Stomach (tissue), 9 donors: Measurements from ENCODE around the gene HADHB. TPM values are rescaled to one million over a fixed set of nuclear protein-coding genes. Genes with fewer than 3 reads are reported as not detected.

Source experiments
- DNase-seq, 2 donors: peaks; one replicate each; pipeline versions ENCODE4 v3.0.0 to v3.0.0-alpha.2; 2013 to 2019
- H3K27ac ChIP-seq, 5 donors: fragments of 200-600 bp in 4 of 5; sonication (generic) in 4 of 5; one replicate each; pipeline ENCODE4 v1.5.1; 2013 to 2019; ENCODE audit warnings: mild to moderate bottlenecking in 1 of 5, moderate library complexity in 1 of 5
- H3K27me3 ChIP-seq, 3 donors: fragments of 200-600 bp; sonication (generic); one replicate each; pipeline ENCODE4 v1.5.1; 2017 to 2019; ENCODE audit warnings: mixed run types in 1 of 3
- H3K36me3 ChIP-seq, 4 donors: fragments of 200-600 bp; sonication (generic); 1 replicate in 3 of 4; 2 replicates in 1 of 4; pipeline ENCODE4 v1.5.1; 2016 to 2019
- H3K4me1 ChIP-seq, 4 donors: fragments of 200-600 bp; sonication (generic); one replicate each; pipeline ENCODE4 v1.5.1; 2016 to 2019
- H3K4me3 ChIP-seq, 4 donors: fragments of 200-600 bp; sonication (generic) in 3 of 4; one replicate each; pipeline ENCODE4 v1.5.1; 2016 to 2019; ENCODE audit warnings: mild to moderate bottlenecking in 1 of 4
- H3K9me3 ChIP-seq, 4 donors: fragments of 200-600 bp; sonication (generic); one replicate each; pipeline ENCODE4 v1.5.1; 2016 to 2019
- CTCF ChIP-seq, 7 experiments: fragments of 450-650 bp in 4 of 7; fragments of 200-600 bp in 3 of 7; sonication (generic) in 3 of 7; IDR thresholded peaks; one replicate each; pipeline ENCODE4 v1.5.1; 2016 to 2019; ENCODE audit warnings: antibody characterized with exemption in 7 of 7, control low read depth in 2 of 7, mild to moderate bottlenecking in 1 of 7
- EP300 ChIP-seq: sonication (generic); formaldehyde crosslinking; IDR thresholded peaks from one replicate; pipeline ENCODE4 v1.6.1; 2017; ENCODE audit warnings: antibody characterized with exemption
- POLR2A ChIP-seq, 4 donors: fragments of 450-650 bp; IDR thresholded peaks; one replicate each; pipeline ENCODE4 v1.6.1; 2016; ENCODE audit warnings: antibody characterized with exemption in 4 of 4, control low read depth in 2 of 4, mild to moderate bottlenecking in 1 of 4, moderate library complexity in 1 of 4
- POLR2AphosphoS5 ChIP-seq, 3 donors: sonication (generic); formaldehyde crosslinking; IDR thresholded peaks; one replicate each; pipeline ENCODE4 v1.6.1; 2016; ENCODE audit warnings: antibody characterized with exemption in 3 of 3
- WGBS, 5 donors: extraction: QIAGEN DNeasy Blood & Tissue Kit in 3 of 5; methylation state at CpG; one replicate each; pipeline versions ENCODE4 v1.1.5 to v1.1.7; 2013 to 2018; 5-methylcytosine and 5-hydroxymethylcytosine counted together
- intact Hi-C: fragments of 100-400 bp; cut with DNase I; formaldehyde crosslinking; loops from one replicate; pipeline ENCODE4 v1.15.1; 2023; ENCODE audit warnings: low total_unique reads
- polyA plus RNA-seq, 3 donors: library from polyadenylated mRNA; stranded (reverse); fragments of 200-250 nt; gene quantifications; one replicate each; pipeline ENCODE4 v1.2.3, GENCODE V29; 2013
- total RNA-seq, 5 donors: library from RNA; depleted of rRNA; stranded (reverse); fragments of >200 nt; gene quantifications; one replicate each; pipeline versions ENCODE4 v1.1.0 to v1.2.3, GENCODE V29; 2014 to 2016
- donor health status: healthy with polysubstance abuse.
- donor health status: Bipolar disorder and iron deficiency.
- donor health status: healthy.

Gene HADHB
- total and polyA plus RNA-seq, 8 donors: 70.4 to 178 (median 91.4) TPM

DNA sequence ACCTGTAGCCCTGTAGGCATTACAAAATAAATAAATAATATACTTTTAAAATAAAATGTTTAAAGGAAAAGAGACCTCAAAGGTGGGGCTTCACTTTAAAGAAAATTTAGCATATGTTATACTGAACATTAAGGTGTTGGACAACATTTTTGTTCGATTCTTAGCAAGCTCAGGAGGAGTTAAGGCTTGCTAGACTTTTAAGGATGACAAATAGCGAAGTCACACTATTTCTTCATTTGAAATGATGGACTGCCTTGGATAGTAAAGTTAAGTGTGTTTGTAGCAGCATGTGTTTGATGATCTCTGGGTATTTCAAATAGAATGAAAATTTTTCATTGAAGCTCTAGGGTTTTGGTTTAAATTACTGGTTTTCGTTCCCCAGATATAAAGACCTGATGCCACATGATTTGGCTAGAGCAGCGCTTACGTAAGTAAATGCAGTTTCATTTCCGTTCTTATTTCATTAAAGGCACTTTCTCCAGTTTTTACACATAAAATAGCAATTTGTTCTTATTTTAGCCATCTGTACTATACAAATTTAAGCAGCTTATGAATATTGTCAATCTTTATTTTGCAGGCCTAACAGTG lies 24.9 kb downstream of the HADHB start:
- H3K27ac ChIP-seq: peak overlapping the region in 2 of 5 donors; percentile 8 to 45
- H3K36me3 ChIP-seq: peaks cover 4 to 29% (median 21%) of the 10 kb centered on the region in 4 donors
- 87 to 94% (median 90%) methylated on average over 6 of the region's 6 CpGs for WGBS, 5 donors
- DNase-seq: no peak
- TF ChIP-seq POLR2A (IDR thresholded peaks at IDR 0.05) (no peak), POLR2AphosphoS5 (IDR thresholded peaks at IDR 0.05) (no peak), EP300 (no peak), CTCF (IDR thresholded peaks at IDR 0.05) (no peak)
- no peaks in the 10 kb centered on the region for H3K27me3 ChIP-seq
- no peaks in the 10 kb centered on the region for H3K9me3 ChIP-seq
- H3K4me1 ChIP-seq: peaks cover 10 to 28% (median 18%) of the 10 kb centered on the region in 4 donors
- intact Hi-C loops: no loop called here
- no peak overlapping the region for H3K4me3 ChIP-seq

- Histone ChIP-seq H3K27ac (peak overlapping the region in 1 of 5 donors; percentile 45), H3K9me3 (no peaks in the 10 kb centered on the region), H3K4me1 (peaks cover 15 to 34% (median 23%) of the 10 kb centered on the region in 4 donors), H3K27me3 (no peaks in the 10 kb centered on the region), H3K36me3 (peaks cover 6 to 26% (median 17%) of the 10 kb centered on the region in 4 donors), H3K4me3 (no peak overlapping the region)
- TF ChIP-seq EP300 (no peak), POLR2AphosphoS5 (IDR thresholded peaks at IDR 0.05) (no peak), POLR2A (IDR thresholded peaks at IDR 0.05) (no peak)
- no peak for DNase-seq
- intact Hi-C loops: no loop called here
These were observed 25.6 kb downstream of the HADHB start for GRCh38 chr2:26270373-26270772.

- Histone ChIP-seq H3K36me3 (peaks cover 12 to 37% (median 33%) of the 10 kb centered on the region in 4 donors), H3K4me1 (peaks cover 15 to 34% (median 24%) of the 10 kb centered on the region in 4 donors), H3K27me3 (no peaks in the 10 kb centered on the region), H3K27ac (peak overlapping the region in 4 of 5 donors; percentile 58 to 87 (median 77)), H3K4me3 (no peak overlapping the region), H3K9me3 (no peaks in the 10 kb centered on the region)
- DNase-seq: no peak
- TF ChIP-seq POLR2A (IDR thresholded peaks at IDR 0.05) (no peak), POLR2AphosphoS5 (IDR thresholded peaks at IDR 0.05) (no peak)
- 49 to 68% (median 54%) methylated on average over 2 of the region's 2 CpGs for WGBS, 5 donors
- intact Hi-C loops: no loop called here
These were observed 28.8 kb downstream of the HADHB start for GRCh38 chr2:26273501-26273900.

DNA sequence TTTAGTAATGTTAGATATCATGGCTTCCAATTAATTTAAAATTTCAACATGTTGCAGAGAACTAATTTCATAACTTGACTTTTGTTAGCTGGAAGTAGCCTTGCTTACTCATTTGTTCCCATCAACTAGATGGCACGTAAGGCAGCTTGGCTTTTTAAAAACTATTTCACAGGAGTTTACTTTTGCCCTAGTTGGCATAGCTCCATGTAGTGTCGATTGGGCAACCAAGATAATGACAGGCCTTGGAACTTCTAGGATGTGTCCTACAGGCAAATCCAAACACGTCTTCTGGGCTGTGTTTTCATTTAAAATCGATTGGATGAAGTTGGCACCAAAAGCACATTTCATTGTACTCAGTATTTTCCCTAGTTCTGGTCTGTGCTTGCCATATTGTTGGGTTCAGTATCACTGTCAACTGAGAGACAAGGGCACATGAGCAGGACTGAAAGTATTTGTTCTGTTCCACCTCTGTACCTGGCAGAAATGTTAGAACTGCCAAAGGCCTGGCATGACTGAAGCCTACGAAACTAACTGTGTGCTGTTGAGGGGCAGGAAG lies 29.4 kb downstream of the HADHB start:
- H3K9me3 ChIP-seq: no peaks in the 10 kb centered on the region
- no peak overlapping the region for H3K4me3 ChIP-seq
- H3K27me3 ChIP-seq: no peaks in the 10 kb centered on the region
- peak; percentile 75 to 85 for DNase-seq
- TF ChIP-seq CTCF (IDR thresholded peaks at IDR 0.05) (peak in 1 of 7 experiments; percentile 7), POLR2A (IDR thresholded peaks at IDR 0.05) (no peak), POLR2AphosphoS5 (IDR thresholded peaks at IDR 0.05) (peak; percentile 86 to 95 (median 91)), EP300 (no peak)
- H3K4me1 ChIP-seq: peaks cover 15 to 34% (median 24%) of the 10 kb centered on the region in 4 donors
- peaks cover 18 to 44% (median 37%) of the 10 kb centered on the region in 4 donors for H3K36me3 ChIP-seq
- 16 to 23% (median 16%) methylated on average over 5 of the region's 5 CpGs for WGBS, 5 donors
- H3K27ac ChIP-seq: peak overlapping the region; percentile 58 to 87 (median 76)
- intact Hi-C loops: no loop called here

GRCh38 chr2:26276484-26277227 lies 31.9 kb downstream of the HADHB start:
- Histone ChIP-seq H3K36me3 (peaks cover 39 to 69% (median 59%) of the 10 kb centered on the region in 4 donors), H3K4me3 (no peak overlapping the region), H3K27ac (no peak overlapping the region), H3K27me3 (no peaks in the 10 kb centered on the region), H3K9me3 (no peaks in the 10 kb centered on the region), H3K4me1 (peaks cover 15 to 34% (median 24%) of the 10 kb centered on the region in 4 donors)
- no peak for DNase-seq
- WGBS, 5 donors: 83 to 90% (median 89%) methylated on average over 4 of the region's 4 CpGs
- TF ChIP-seq POLR2A (IDR thresholded peaks at IDR 0.05) (no peak), CTCF (IDR thresholded peaks at IDR 0.05) (no peak), POLR2AphosphoS5 (IDR thresholded peaks at IDR 0.05) (no peak), EP300 (no peak)
- intact Hi-C loops: no loop called here
